ENCODE results near the gene REV1.

- TF ChIP-seq EZH2phosphoT487 (IDR thresholded peaks at IDR 0.05; ENCODE audit: borderline replicate concordance) (no peak), JUND (IDR thresholded peaks at IDR 0.05) (no peak)
Measured at GRCh38 chr2:99377879-99378278, 111.9 kb downstream of the REV1 start.
